ENCODE results near the gene IKZF1.

DNA sequence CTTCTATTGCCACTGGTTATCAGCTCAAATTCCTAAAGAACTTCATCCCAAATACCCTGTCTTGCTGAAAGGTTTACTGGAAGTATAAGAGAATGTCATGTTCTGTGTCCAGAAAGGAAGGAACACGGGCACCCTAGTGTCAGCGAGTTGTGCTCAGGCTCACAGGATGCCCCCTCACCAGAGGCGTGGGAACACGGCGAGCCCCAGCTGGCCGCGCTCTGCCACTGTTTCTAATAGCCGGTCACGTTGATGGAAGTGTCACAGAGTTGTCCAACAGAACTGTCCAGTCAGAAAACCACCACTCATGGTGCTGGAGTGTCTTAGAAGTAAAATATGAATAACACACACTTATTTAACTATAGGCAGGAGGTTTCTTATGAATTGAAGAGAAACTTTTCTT is 72.8 kb downstream of the IKZF1 start:
- TF ChIP-seq TAF1 (CRISPR knock-in tag; IDR thresholded peaks at IDR 0.05): no peak
- TF ChIP-seq ZNF230 (CRISPR knock-in tag; IDR thresholded peaks at IDR 0.05): no peak
- TF ChIP-seq ZNF720 (CRISPR knock-in tag; IDR thresholded peaks at IDR 0.05): no peak
- TF ChIP-seq SIN3A (IDR thresholded peaks at IDR 0.05; ENCODE audit: borderline replicate concordance, low read depth, low read length): no peak
- TF ChIP-seq, protein P1, sequence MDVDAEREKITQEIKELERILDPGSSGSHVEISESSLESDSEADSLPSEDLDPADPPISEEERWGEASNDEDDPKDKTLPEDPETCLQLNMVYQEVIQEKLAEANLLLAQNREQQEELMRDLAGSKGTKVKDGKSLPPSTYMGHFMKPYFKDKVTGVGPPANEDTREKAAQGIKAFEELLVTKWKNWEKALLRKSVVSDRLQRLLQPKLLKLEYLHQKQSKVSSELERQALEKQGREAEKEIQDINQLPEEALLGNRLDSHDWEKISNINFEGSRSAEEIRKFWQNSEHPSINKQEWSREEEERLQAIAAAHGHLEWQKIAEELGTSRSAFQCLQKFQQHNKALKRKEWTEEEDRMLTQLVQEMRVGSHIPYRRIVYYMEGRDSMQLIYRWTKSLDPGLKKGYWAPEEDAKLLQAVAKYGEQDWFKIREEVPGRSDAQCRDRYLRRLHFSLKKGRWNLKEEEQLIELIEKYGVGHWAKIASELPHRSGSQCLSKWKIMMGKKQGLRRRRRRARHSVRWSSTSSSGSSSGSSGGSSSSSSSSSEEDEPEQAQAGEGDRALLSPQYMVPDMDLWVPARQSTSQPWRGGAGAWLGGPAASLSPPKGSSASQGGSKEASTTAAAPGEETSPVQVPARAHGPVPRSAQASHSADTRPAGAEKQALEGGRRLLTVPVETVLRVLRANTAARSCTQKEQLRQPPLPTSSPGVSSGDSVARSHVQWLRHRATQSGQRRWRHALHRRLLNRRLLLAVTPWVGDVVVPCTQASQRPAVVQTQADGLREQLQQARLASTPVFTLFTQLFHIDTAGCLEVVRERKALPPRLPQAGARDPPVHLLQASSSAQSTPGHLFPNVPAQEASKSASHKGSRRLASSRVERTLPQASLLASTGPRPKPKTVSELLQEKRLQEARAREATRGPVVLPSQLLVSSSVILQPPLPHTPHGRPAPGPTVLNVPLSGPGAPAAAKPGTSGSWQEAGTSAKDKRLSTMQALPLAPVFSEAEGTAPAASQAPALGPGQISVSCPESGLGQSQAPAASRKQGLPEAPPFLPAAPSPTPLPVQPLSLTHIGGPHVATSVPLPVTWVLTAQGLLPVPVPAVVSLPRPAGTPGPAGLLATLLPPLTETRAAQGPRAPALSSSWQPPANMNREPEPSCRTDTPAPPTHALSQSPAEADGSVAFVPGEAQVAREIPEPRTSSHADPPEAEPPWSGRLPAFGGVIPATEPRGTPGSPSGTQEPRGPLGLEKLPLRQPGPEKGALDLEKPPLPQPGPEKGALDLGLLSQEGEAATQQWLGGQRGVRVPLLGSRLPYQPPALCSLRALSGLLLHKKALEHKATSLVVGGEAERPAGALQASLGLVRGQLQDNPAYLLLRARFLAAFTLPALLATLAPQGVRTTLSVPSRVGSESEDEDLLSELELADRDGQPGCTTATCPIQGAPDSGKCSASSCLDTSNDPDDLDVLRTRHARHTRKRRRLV (CRISPR knock-in tag; IDR thresholded peaks at IDR 0.05): no peak
